Mesenchymal stem cell (in vitro differentiated cells and primary cell): Measurements from ENCODE around the gene OR2C3.
"Not testable (repeated sequence)": the region's sequence is repeated elsewhere in the genome, so short reads cannot be mapped to it uniquely, and the experiment has no call there.

Experiments used
- DNase-seq: peaks from one replicate; pipeline ENCODE4 v3.0.0-alpha.2; 2013
- H2AFZ ChIP-seq: one replicate; pipeline ENCODE4 v1.6.1; 2013; ENCODE audit warnings: low read depth, mild to moderate bottlenecking, control low read depth, inconsistent platforms, low read length, moderate library complexity
- H2AK5ac ChIP-seq: 2 replicates; pipeline ENCODE4 v1.6.1; 2013; ENCODE audit warnings: low read length, moderate library complexity, mild to moderate bottlenecking, inconsistent platforms; ENCODE audit not compliant: severe bottlenecking
- H2BK120ac ChIP-seq: one replicate; pipeline ENCODE4 v1.6.1; 2013; ENCODE audit warnings: low read depth, mild to moderate bottlenecking, inconsistent platforms, low read length, moderate library complexity
- H2BK12ac ChIP-seq, 2 experiments: one replicate each; pipeline ENCODE4 v1.6.1; 2013; ENCODE audit warnings: inconsistent platforms in 2 of 2, low read length in 2 of 2, mild to moderate bottlenecking in 2 of 2, moderate library complexity in 2 of 2, control low read depth in 1 of 2
- H2BK15ac ChIP-seq: one replicate; pipeline ENCODE4 v1.6.1; 2013; ENCODE audit warnings: mild to moderate bottlenecking, low read depth, inconsistent platforms; ENCODE audit not compliant: poor library complexity, severe bottlenecking
- H2BK5ac ChIP-seq: 2 replicates; pipeline ENCODE4 v1.6.1; 2013; ENCODE audit warnings: low read depth, mild to moderate bottlenecking, low read length, control low read depth, inconsistent platforms; ENCODE audit not compliant: poor library complexity, severe bottlenecking
- H3K14ac ChIP-seq, 2 experiments: one replicate each; pipeline ENCODE4 v1.6.1; 2013; ENCODE audit warnings: inconsistent platforms in 2 of 2, low read length in 2 of 2, control low read depth in 1 of 2, mild to moderate bottlenecking in 1 of 2, moderate library complexity in 1 of 2
- H3K18ac ChIP-seq, 2 experiments: one replicate each; pipeline ENCODE4 v1.6.1; 2013; ENCODE audit warnings: inconsistent platforms in 2 of 2, low read length in 2 of 2, control low read depth in 1 of 2, low read depth in 1 of 2, mild to moderate bottlenecking in 1 of 2
- H3K23ac ChIP-seq, 2 experiments: one replicate each; pipeline ENCODE4 v1.6.1; 2013; ENCODE audit warnings: inconsistent platforms in 2 of 2, low read length in 2 of 2, mild to moderate bottlenecking in 2 of 2, moderate library complexity in 2 of 2, control low read depth in 1 of 2
- H3K27ac ChIP-seq: 2 replicates; pipeline ENCODE4 v1.5.1; 2013; ENCODE audit warnings: mild to moderate bottlenecking, moderate library complexity, low read length, control low read depth, inconsistent platforms; ENCODE audit not compliant: poor library complexity, severe bottlenecking
- H3K27me3 ChIP-seq, 2 experiments: 2 replicates each; pipeline versions ENCODE4 v1.6.1 to v1.7.0; 2013; ENCODE audit warnings: low read length in 2 of 2, mild to moderate bottlenecking in 2 of 2, moderate library complexity in 2 of 2, control low read depth in 1 of 2, inconsistent platforms in 1 of 2; ENCODE audit not compliant: control insufficient read depth in 1 of 2, insufficient read depth in 1 of 2
- H3K36me3 ChIP-seq, 2 experiments: 2 replicates each; pipeline versions ENCODE4 v1.6.1 to v1.7.0; 2013; ENCODE audit warnings: low read length in 2 of 2, control low read depth in 1 of 2, inconsistent platforms in 1 of 2, low read depth in 1 of 2, mild to moderate bottlenecking in 1 of 2; ENCODE audit not compliant: insufficient read depth in 2 of 2, control insufficient read depth in 1 of 2
- H3K4ac ChIP-seq, 2 experiments: one replicate each; pipeline ENCODE4 v1.6.1; 2013; ENCODE audit warnings: inconsistent platforms in 2 of 2, low read length in 2 of 2, mild to moderate bottlenecking in 2 of 2, moderate library complexity in 2 of 2, control low read depth in 1 of 2, low read depth in 1 of 2
- H3K4me1 ChIP-seq: 2 replicates; pipeline ENCODE4 v1.6.1; 2013; ENCODE audit warnings: low read depth, low read length, control low read depth; ENCODE audit not compliant: control insufficient read depth, insufficient read depth
- H3K4me2 ChIP-seq: 2 replicates; pipeline ENCODE4 v1.6.1; 2013; ENCODE audit warnings: low read length, mild to moderate bottlenecking, inconsistent platforms; ENCODE audit not compliant: poor library complexity, severe bottlenecking
- H3K4me3 ChIP-seq, 2 experiments: 2 replicates each; pipeline versions ENCODE4 v1.5.1 to v1.7.0; 2013; ENCODE audit warnings: low read length in 2 of 2, mild to moderate bottlenecking in 2 of 2, control low read depth in 1 of 2, low read depth in 1 of 2; ENCODE audit not compliant: insufficient read depth in 1 of 2
- H3K79me1 ChIP-seq: replicated peaks from 2 replicates; pipeline ENCODE4 v1.6.1; 2013; ENCODE audit warnings: mild to moderate bottlenecking, control low read depth, low read length, inconsistent platforms; ENCODE audit not compliant: poor library complexity, severe bottlenecking
- H3K9ac ChIP-seq: 2 replicates; pipeline ENCODE4 v1.7.0; 2013; ENCODE audit warnings: mild to moderate bottlenecking, low read length, moderate library complexity
- H3K9me3 ChIP-seq: 2 replicates; pipeline ENCODE4 v1.7.0; 2013; ENCODE audit warnings: mild to moderate bottlenecking, low read length; ENCODE audit not compliant: control insufficient read depth
- H4K8ac ChIP-seq: one replicate; pipeline ENCODE4 v1.6.1; 2013; ENCODE audit warnings: inconsistent platforms, mild to moderate bottlenecking, low read length, moderate library complexity
- H4K91ac ChIP-seq: one replicate; pipeline ENCODE4 v1.6.1; 2013; ENCODE audit warnings: mild to moderate bottlenecking, low read length, inconsistent platforms
- WGBS: methylation state at CpG from one replicate; pipeline ENCODE4 v1.1.7; 2013; ENCODE audit warnings: mixed read lengths; 5-methylcytosine and 5-hydroxymethylcytosine counted together

OR2C3 gene

GRCh38 chr1:247476328-247477058 lies 59.7 kb downstream of the OR2C3 start:
- 90% methylated on average over 4 of the region's 6 CpGs for WGBS
- H3K4me3 ChIP-seq = not testable (repeated sequence)

GRCh38 chr1:247475793-247476192 lies 60.4 kb downstream of the OR2C3 start:
- Histone ChIP-seq H3K23ac (no peak overlapping the region), H3K27ac (no peak overlapping the region), H3K14ac (no peak overlapping the region), H4K8ac (no peak overlapping the region), H3K79me1 (no peaks in the 10 kb centered on the region), H3K4me3 (no peak overlapping the region), H2BK15ac (no peak overlapping the region), H2AFZ (no peak overlapping the region), H3K27me3 (no peaks in the 10 kb centered on the region), H2BK120ac (no peak overlapping the region), H2BK12ac (no peak overlapping the region), H2AK5ac (no peak overlapping the region), H4K91ac (no peak overlapping the region), H3K9me3 (peaks cover 4% of the 10 kb centered on the region), H3K18ac (no peak overlapping the region), H3K4ac (no peak overlapping the region), H3K9ac (no peak overlapping the region), H3K4me1 (no peaks in the 10 kb centered on the region), H3K4me2 (no peak overlapping the region), H2BK5ac (no peak overlapping the region), H3K36me3 (no peaks in the 10 kb centered on the region)
- 93% methylated on average over 2 of the region's 2 CpGs for WGBS
- no peak for DNase-seq

More at GRCh38 chr1:247476328-247477058, 59.7 kb downstream of the OR2C3 start:
- not testable (repeated sequence) for H3K36me3 ChIP-seq, H3K23ac ChIP-seq, H3K14ac ChIP-seq, H4K91ac ChIP-seq, H2AK5ac ChIP-seq, H2BK12ac ChIP-seq, H3K9me3 ChIP-seq, H3K9ac ChIP-seq, H3K27me3 ChIP-seq, H2BK120ac ChIP-seq, H3K18ac ChIP-seq, H4K8ac ChIP-seq, H3K4me2 ChIP-seq, H3K4ac ChIP-seq, H3K27ac ChIP-seq, H3K79me1 ChIP-seq, H2BK5ac ChIP-seq, H3K4me1 ChIP-seq, H2BK15ac ChIP-seq, DNase-seq, H2AFZ ChIP-seq
